Left ventricle myocardium inferior (tissue), 1 donor: ENCODE results near the gene KDM5B. TPM values are rescaled to one million over a fixed set of nuclear protein-coding genes. Genes with fewer than 3 reads are reported as not detected.
"Not testable (repeated sequence)": the region's sequence is repeated elsewhere in the genome, so short reads cannot be mapped to it uniquely, and the experiment has no call there.

ENCODE experiments used
- DNase-seq: peaks from one replicate; pipeline ENCODE4 v3.0.0-alpha.2; 2020
- H3K27ac ChIP-seq: fragments of 200-600 bp; replicated peaks from 2 replicates; pipeline ENCODE4 v1.8.0; 2021
- H3K27me3 ChIP-seq: fragments of 200-600 bp; 2 replicates; pipeline ENCODE4 v1.8.0; 2021; ENCODE audit warnings: low read depth
- H3K36me3 ChIP-seq: fragments of 200-600 bp; 2 replicates; pipeline ENCODE4 v1.8.0; 2021
- H3K4me1 ChIP-seq: fragments of 200-600 bp; 2 replicates; pipeline ENCODE4 v1.8.0; 2021
- H3K4me3 ChIP-seq: fragments of 200-600 bp; 2 replicates; pipeline ENCODE4 v1.8.0; 2021; ENCODE audit warnings: mild to moderate bottlenecking, moderate library complexity
- H3K9me3 ChIP-seq: fragments of 200-600 bp; replicated peaks from 2 replicates; pipeline ENCODE4 v1.8.0; 2021
- intact Hi-C: fragments of 100-400 bp; cut with micrococcal nuclease; formaldehyde crosslinking; loops from one replicate; pipeline ENCODE4 v1.11.0; 2022
- total RNA-seq: library from RNA; stranded (reverse); fragmentation: NEBNext Ultra II Directional; extraction: Animal tissue kit (Norgen Biotek cat#: 25700); gene quantifications from one replicate; pipeline ENCODE4 v1.2.1, GENCODE V29; 2021
- TF ChIP-seq, protein P1 (sequence below): fragments of 200-600 bp; IDR thresholded peaks from 2 replicates; pipeline ENCODE4 v1.8.0; 2021; ENCODE audit warnings: antibody characterized with exemption, mild to moderate bottlenecking, borderline replicate concordance
- donor health status: DM: no; HTN: yes; CAD: no; lungs with severe emphysema.

The KDM5B gene
- total RNA-seq, 1 donor from 2014 or later, result 11.9 TPM

DNA sequence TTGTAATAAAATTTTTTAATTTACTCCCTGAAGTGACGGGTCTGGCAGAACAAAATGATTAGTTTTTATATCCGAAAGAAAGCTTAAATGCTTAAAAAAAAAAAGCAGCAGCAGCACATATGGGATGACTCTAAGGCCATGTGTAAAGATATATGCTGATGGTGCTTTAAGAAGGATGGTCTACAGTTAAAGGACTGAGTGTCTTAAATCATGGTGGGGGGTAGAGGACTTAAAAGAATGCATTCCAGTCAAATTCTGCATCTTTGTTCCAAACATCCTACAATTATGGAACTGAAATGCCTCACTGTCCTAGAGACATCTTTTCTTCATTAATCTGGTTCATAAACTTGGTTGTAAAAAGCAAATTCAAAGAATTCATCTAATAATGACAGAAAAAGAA lies 7.0 kb downstream of the KDM5B start:
- H3K4me1 ChIP-seq, result peaks cover 28% of the 10 kb centered on the region
- no peaks in the 10 kb centered on the region for H3K9me3 ChIP-seq
- H3K27me3 ChIP-seq, result no peaks in the 10 kb centered on the region
- TF ChIP-seq, protein P1, sequence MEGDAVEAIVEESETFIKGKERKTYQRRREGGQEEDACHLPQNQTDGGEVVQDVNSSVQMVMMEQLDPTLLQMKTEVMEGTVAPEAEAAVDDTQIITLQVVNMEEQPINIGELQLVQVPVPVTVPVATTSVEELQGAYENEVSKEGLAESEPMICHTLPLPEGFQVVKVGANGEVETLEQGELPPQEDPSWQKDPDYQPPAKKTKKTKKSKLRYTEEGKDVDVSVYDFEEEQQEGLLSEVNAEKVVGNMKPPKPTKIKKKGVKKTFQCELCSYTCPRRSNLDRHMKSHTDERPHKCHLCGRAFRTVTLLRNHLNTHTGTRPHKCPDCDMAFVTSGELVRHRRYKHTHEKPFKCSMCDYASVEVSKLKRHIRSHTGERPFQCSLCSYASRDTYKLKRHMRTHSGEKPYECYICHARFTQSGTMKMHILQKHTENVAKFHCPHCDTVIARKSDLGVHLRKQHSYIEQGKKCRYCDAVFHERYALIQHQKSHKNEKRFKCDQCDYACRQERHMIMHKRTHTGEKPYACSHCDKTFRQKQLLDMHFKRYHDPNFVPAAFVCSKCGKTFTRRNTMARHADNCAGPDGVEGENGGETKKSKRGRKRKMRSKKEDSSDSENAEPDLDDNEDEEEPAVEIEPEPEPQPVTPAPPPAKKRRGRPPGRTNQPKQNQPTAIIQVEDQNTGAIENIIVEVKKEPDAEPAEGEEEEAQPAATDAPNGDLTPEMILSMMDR, result no peak
- H3K27ac ChIP-seq, result no peak overlapping the region
- DNase-seq, result no peak
- no peak overlapping the region for H3K4me3 ChIP-seq
- H3K36me3 ChIP-seq, result no peaks in the 10 kb centered on the region
- intact Hi-C loops, result no loop called here

GRCh38 chr1:202800742-202801141 lies 7.5 kb downstream of the KDM5B start:
- Histone ChIP-seq H3K27ac (no peak overlapping the region), H3K4me3 (no peak overlapping the region), H3K4me1 (peaks cover 25% of the 10 kb centered on the region), H3K27me3 (no peaks in the 10 kb centered on the region), H3K36me3 (no peaks in the 10 kb centered on the region), H3K9me3 (no peaks in the 10 kb centered on the region)
- no peak for DNase-seq
- intact Hi-C loops, result no loop called here
- TF ChIP-seq, protein P1, result no peak

- H3K4me3 ChIP-seq, result no peak overlapping the region
- intact Hi-C loops, result no loop called here
- H3K27me3 ChIP-seq, result no peaks in the 10 kb centered on the region
- no peaks in the 10 kb centered on the region for H3K36me3 ChIP-seq
- no peak for DNase-seq
- no peak overlapping the region for H3K27ac ChIP-seq
- peaks cover 33% of the 10 kb centered on the region for H3K4me1 ChIP-seq
- TF ChIP-seq, protein P1, result no peak
- no peaks in the 10 kb centered on the region for H3K9me3 ChIP-seq
Measured at GRCh38 chr1:202798792-202799331, 9.4 kb downstream of the KDM5B start.

GRCh38 chr1:202798260-202798659 lies 10.0 kb downstream of the KDM5B start:
- intact Hi-C loops, result no loop called here
- H3K9me3 ChIP-seq, result no peaks in the 10 kb centered on the region
- no peak overlapping the region for H3K4me3 ChIP-seq
- DNase-seq, result no peak
- TF ChIP-seq, protein P1, result no peak
- no peaks in the 10 kb centered on the region for H3K36me3 ChIP-seq
- no peaks in the 10 kb centered on the region for H3K27me3 ChIP-seq
- H3K4me1 ChIP-seq, result peaks cover 27% of the 10 kb centered on the region
- H3K27ac ChIP-seq, result no peak overlapping the region

GRCh38 chr1:202796670-202797069 lies 11.6 kb downstream of the KDM5B start:
- Histone ChIP-seq H3K36me3 (no peaks in the 10 kb centered on the region), H3K9me3 (no peaks in the 10 kb centered on the region), H3K4me3 (no peak overlapping the region), H3K4me1 (peaks cover 24% of the 10 kb centered on the region), H3K27ac (no peak overlapping the region), H3K27me3 (no peaks in the 10 kb centered on the region)
- no peak for DNase-seq
- TF ChIP-seq, protein P1, result no peak
- intact Hi-C loops, result no loop called here

- H3K4me1 ChIP-seq, result peaks cover 42% of the 10 kb centered on the region
- DNase-seq, H3K4me3 ChIP-seq, H3K27me3 ChIP-seq, H3K9me3 ChIP-seq, H3K36me3 ChIP-seq, H3K27ac ChIP-seq, intact Hi-C loops: not testable (repeated sequence)
Measured at GRCh38 chr1:202794931-202795330, 13.3 kb downstream of the KDM5B start.
